ENCODE measurements around the gene COL15A1.

COL15A1 gene

GRCh38 chr9:99069075-99069474 lies 125.4 kb downstream of the COL15A1 start:
- no peak overlapping the region for H3K4me3 ChIP-seq (replicated peaks; ENCODE audit: low read depth, low read length)
- DNase-seq (ENCODE audit: extremely low read depth, low read depth) = no peak
- TF ChIP-seq, protein P1, sequence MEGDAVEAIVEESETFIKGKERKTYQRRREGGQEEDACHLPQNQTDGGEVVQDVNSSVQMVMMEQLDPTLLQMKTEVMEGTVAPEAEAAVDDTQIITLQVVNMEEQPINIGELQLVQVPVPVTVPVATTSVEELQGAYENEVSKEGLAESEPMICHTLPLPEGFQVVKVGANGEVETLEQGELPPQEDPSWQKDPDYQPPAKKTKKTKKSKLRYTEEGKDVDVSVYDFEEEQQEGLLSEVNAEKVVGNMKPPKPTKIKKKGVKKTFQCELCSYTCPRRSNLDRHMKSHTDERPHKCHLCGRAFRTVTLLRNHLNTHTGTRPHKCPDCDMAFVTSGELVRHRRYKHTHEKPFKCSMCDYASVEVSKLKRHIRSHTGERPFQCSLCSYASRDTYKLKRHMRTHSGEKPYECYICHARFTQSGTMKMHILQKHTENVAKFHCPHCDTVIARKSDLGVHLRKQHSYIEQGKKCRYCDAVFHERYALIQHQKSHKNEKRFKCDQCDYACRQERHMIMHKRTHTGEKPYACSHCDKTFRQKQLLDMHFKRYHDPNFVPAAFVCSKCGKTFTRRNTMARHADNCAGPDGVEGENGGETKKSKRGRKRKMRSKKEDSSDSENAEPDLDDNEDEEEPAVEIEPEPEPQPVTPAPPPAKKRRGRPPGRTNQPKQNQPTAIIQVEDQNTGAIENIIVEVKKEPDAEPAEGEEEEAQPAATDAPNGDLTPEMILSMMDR (IDR thresholded peaks at IDR 0.05; ENCODE audit: low read depth, low read length, missing control alignments) = no peak

- TF ChIP-seq, protein P1 (IDR thresholded peaks at IDR 0.05; ENCODE audit: low read depth, low read length, missing control alignments) = no peak
- H3K4me3 ChIP-seq (replicated peaks; ENCODE audit: low read depth, low read length) = no peak overlapping the region
- DNase-seq (ENCODE audit: extremely low read depth, low read depth) = no peak
These were observed 125.8 kb downstream of the COL15A1 start for GRCh38 chr9:99069546-99069945.

- TF ChIP-seq, protein P1 (IDR thresholded peaks at IDR 0.05; ENCODE audit: low read depth, low read length, missing control alignments) = no peak
These were observed 127.0 kb downstream of the COL15A1 start for GRCh38 chr9:99070681-99071080.

GRCh38 chr9:99071313-99072039 lies 127.8 kb downstream of the COL15A1 start:
- TF ChIP-seq, protein P1 (IDR thresholded peaks at IDR 0.05; ENCODE audit: low read depth, low read length, missing control alignments) = no peak
- H3K4me3 ChIP-seq (replicated peaks; ENCODE audit: low read depth, low read length) = no peak overlapping the region
- no peak for DNase-seq (ENCODE audit: extremely low read depth, low read depth)

More at GRCh38 chr9:99070681-99071080, 127.0 kb downstream of the COL15A1 start:
- no peak for DNase-seq (ENCODE audit: extremely low read depth, low read depth)
- H3K4me3 ChIP-seq (replicated peaks; ENCODE audit: low read depth, low read length) = no peak overlapping the region

GRCh38 chr9:99072040-99072394 lies 128.3 kb downstream of the COL15A1 start:
- no peak for DNase-seq (ENCODE audit: extremely low read depth, low read depth)
- TF ChIP-seq, protein P1 (IDR thresholded peaks at IDR 0.05; ENCODE audit: low read depth, low read length, missing control alignments) = no peak
- H3K4me3 ChIP-seq (replicated peaks; ENCODE audit: low read depth, low read length) = no peak overlapping the region

DNA sequence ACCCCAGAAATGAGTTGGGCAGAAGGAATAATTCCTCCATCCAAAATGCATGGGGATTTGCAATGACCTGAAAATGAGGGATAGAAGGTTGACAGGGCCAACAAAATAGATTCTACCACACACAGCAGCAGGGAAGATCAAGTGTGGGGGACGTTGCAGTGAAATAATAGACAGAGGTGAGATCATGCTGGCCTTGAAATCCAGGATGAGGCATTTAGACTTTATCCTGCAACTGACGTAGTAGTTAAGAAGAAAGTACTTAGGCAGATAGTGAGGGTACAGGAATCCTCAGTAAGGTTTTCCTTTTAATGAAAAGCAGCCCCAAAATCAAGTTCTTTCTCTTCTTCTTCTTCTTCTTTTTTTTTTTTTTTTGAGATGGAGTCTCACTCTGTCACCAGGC lies 129.6 kb downstream of the COL15A1 start:
- no peak overlapping the region for H3K4me3 ChIP-seq (replicated peaks; ENCODE audit: low read depth, low read length)
- no peak for DNase-seq (ENCODE audit: extremely low read depth, low read depth)
- TF ChIP-seq, protein P1 (IDR thresholded peaks at IDR 0.05; ENCODE audit: low read depth, low read length, missing control alignments) = no peak
